GM12873 (cell line): ENCODE results near the gene TXNRD3.

Source experiments
- CTCF ChIP-seq: IDR thresholded peaks from 2 replicates; pipeline ENCODE4 v1.5.1; 2012; ENCODE audit warnings: low read depth, mild to moderate bottlenecking, moderate library complexity, low read length, control low read depth; ENCODE audit not compliant: insufficient read depth; ENCODE audit errors: missing control alignments

TXNRD3 gene

GRCh38 chr3:126655887-126656286 is 963 bp upstream of the TXNRD3 start:
- TF ChIP-seq CTCF, result no peak

DNA sequence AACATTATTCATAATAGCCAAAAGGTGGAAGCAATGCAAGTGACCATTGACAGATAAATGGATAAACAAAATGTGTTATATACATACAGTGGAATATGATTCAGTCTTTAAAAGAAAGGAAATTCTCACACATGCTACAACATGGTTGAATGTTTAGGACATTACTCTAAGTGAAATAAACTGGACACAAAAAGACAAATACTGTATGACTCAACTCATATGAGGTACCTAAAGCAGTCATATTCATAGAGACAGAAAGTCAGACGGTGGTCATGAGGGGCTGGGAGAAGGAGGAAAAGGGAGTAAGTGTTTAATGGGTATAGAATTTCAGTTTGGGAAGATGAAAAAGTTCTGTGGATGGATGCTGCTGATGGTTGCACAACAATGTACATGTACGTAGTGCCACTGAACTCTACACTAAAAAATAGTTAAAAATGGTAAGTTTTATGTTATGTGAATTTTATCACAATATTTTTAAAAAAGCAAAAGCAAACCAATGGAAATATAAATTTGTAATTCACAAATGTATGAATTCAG is 5.3 kb downstream of the TXNRD3 start:
- TF ChIP-seq CTCF, result no peak

DNA sequence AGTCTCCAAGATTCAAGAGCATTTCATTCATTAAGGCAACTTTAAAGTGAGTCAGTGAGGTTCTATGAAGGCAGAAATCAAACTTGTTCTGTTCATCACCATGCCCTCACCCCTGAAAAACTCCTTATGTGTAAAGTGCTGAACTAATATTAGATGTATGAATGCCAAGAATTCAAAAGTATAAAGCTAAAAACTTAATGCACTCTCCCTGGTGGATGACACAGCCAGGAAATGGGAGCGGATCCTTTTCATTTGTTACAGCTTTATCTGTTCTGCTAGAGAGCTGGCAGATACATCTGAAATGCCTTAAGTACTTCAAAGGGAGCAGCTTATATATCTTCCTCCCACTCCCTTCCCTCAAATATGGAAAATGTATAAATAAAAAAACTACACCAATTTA is 8.2 kb downstream of the TXNRD3 start:
- TF ChIP-seq CTCF, result no peak

GRCh38 chr3:126644615-126645014 is 10.3 kb downstream of the TXNRD3 start:
- no peak for TF ChIP-seq CTCF

GRCh38 chr3:126638790-126639189 is 16.1 kb downstream of the TXNRD3 start:
- no peak for TF ChIP-seq CTCF

GRCh38 chr3:126636436-126636835 is 18.5 kb downstream of the TXNRD3 start:
- TF ChIP-seq CTCF, result no peak

GRCh38 chr3:126634803-126635202 is 20.1 kb downstream of the TXNRD3 start:
- no peak for TF ChIP-seq CTCF
